ENCODE data around the gene FYB1. TPM values are rescaled to one million over a fixed set of nuclear protein-coding genes. Genes with fewer than 3 reads are reported as not detected.

The FYB1 gene
- total RNA-seq, 2 donors from 2014 or later = not detected

DNA sequence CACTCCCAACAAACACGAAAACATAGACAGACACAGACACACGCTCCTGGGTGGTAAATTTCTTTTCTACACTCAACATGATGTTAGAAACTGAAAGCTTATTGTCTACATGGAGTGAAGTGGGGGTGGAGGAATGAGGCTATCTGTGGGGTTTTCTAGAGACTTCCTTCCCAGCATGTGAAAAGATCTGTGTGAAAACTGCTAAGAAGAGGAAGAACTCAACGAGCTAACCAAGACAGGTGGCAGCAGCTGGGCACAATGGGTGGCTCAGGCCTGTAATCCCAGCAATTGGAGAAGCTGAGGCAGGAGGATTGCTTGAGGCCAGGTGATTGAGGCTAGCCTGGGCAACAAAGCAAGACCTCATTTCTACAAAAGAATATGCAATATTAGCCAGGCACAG is 7.6 kb downstream of the FYB1 start:
- Mint-ChIP-seq H3K4me1 (peaks cover 2% of the 10 kb centered on the region), H3K27ac (no peak overlapping the region), H3K36me3 (ENCODE audit: low read depth) (no peaks in the 10 kb centered on the region), H3K9me3 (peaks cover 2% of the 10 kb centered on the region), H3K4me3 (no peak overlapping the region), H3K27me3 (ENCODE audit: insufficient read depth) (no peaks in the 10 kb centered on the region)
- H3K27ac ChIP-seq (ENCODE audit: low read depth, low read length) = no peak overlapping the region
- 86 to 94% methylated on average over 1 to 3 of the region's 3 CpGs for WGBS, 2 experiments (ENCODE audit: insufficient coverage in 1 of 2, insufficient read length in 1 of 2)
- H3K9me3 ChIP-seq (ENCODE audit: control insufficient read depth, low read length) = no peaks in the 10 kb centered on the region
- H3K4me1 ChIP-seq (ENCODE audit: control insufficient read depth, insufficient read depth, low read length) = no peaks in the 10 kb centered on the region
- no peaks in the 10 kb centered on the region for H3K36me3 ChIP-seq (ENCODE audit: control insufficient read depth, insufficient read depth, low read length)
- H3K27me3 ChIP-seq (ENCODE audit: control insufficient read depth, insufficient read depth, low read length, poor library complexity, severe bottlenecking) = no peaks in the 10 kb centered on the region
- H3K4me3 ChIP-seq (ENCODE audit: low read length) = no peak overlapping the region
- DNase-seq = no peak
- H3K9ac ChIP-seq (ENCODE audit: extremely low read depth, low read length, poor library complexity, severe bottlenecking) = no peak overlapping the region
- TF ChIP-seq, protein P1, sequence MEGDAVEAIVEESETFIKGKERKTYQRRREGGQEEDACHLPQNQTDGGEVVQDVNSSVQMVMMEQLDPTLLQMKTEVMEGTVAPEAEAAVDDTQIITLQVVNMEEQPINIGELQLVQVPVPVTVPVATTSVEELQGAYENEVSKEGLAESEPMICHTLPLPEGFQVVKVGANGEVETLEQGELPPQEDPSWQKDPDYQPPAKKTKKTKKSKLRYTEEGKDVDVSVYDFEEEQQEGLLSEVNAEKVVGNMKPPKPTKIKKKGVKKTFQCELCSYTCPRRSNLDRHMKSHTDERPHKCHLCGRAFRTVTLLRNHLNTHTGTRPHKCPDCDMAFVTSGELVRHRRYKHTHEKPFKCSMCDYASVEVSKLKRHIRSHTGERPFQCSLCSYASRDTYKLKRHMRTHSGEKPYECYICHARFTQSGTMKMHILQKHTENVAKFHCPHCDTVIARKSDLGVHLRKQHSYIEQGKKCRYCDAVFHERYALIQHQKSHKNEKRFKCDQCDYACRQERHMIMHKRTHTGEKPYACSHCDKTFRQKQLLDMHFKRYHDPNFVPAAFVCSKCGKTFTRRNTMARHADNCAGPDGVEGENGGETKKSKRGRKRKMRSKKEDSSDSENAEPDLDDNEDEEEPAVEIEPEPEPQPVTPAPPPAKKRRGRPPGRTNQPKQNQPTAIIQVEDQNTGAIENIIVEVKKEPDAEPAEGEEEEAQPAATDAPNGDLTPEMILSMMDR (conservative IDR thresholded peaks at IDR 0.05) = no peak

DNA sequence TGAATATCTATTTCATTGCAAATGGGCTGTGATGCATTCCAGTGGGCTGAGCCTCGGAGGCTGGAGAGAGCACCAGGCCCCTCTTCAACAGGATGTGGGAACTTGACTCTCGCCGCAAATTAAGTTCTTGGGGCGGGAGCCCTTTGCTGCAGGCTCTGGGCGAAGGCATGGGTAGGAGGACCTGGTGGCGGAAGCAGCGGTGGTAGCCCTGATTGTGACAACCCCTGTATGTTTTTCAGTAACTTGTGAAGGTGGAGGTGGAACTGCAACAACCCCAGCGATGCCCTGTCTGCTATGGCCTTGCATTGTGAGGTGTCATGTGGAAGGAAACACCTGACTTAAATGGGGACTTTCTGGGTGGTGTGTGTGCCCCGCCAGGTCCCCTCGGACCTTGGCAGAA is 9.4 kb downstream of the FYB1 start:
- WGBS, 2 experiments (ENCODE audit: insufficient coverage in 1 of 2, insufficient read length in 1 of 2) = 91 to 92% methylated on average over 7 to 10 of the region's 10 CpGs
- Mint-ChIP-seq H3K27me3 (ENCODE audit: insufficient read depth) (no peaks in the 10 kb centered on the region), H3K4me3 (no peak overlapping the region), H3K27ac (no peak overlapping the region), H3K9me3 (peaks cover 2% of the 10 kb centered on the region), H3K36me3 (ENCODE audit: low read depth) (no peaks in the 10 kb centered on the region), H3K4me1 (no peaks in the 10 kb centered on the region)
- no peaks in the 10 kb centered on the region for H3K36me3 ChIP-seq (ENCODE audit: control insufficient read depth, insufficient read depth, low read length)
- H3K4me3 ChIP-seq (ENCODE audit: low read length) = no peak overlapping the region
- peak; percentile 63 for DNase-seq
- H3K9ac ChIP-seq (ENCODE audit: extremely low read depth, low read length, poor library complexity, severe bottlenecking) = no peak overlapping the region
- no peaks in the 10 kb centered on the region for H3K27me3 ChIP-seq (ENCODE audit: control insufficient read depth, insufficient read depth, low read length, poor library complexity, severe bottlenecking)
- H3K4me1 ChIP-seq (ENCODE audit: control insufficient read depth, insufficient read depth, low read length) = no peaks in the 10 kb centered on the region
- TF ChIP-seq, protein P1 (conservative IDR thresholded peaks at IDR 0.05) = no peak
- H3K27ac ChIP-seq (ENCODE audit: low read depth, low read length) = no peak overlapping the region
- no peaks in the 10 kb centered on the region for H3K9me3 ChIP-seq (ENCODE audit: control insufficient read depth, low read length)

DNA sequence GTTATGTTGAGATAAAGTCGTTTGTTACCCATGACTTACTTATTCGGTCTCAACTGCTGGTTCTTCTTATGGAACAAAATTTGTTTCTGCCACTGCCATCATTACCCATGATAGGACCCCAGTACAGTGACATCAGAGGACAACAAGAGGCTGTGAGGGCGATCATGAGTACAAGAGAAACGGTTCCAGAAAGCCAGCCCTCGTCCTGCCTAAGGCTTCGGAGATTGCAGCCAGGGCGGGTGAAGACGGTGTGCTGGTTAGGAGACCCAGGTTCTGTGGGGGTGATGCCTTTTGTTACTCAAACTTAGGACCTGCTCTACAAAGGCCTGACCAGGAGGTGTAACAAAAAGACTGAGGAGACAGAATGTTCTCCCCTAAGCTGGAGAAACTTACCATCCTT is 10.9 kb downstream of the FYB1 start:
- TF ChIP-seq, protein P1 (conservative IDR thresholded peaks at IDR 0.05) = no peak
- H3K27me3 Mint-ChIP-seq (ENCODE audit: insufficient read depth) = no peaks in the 10 kb centered on the region
- Histone ChIP-seq H3K27me3 (ENCODE audit: control insufficient read depth, insufficient read depth, low read length, poor library complexity, severe bottlenecking) (no peaks in the 10 kb centered on the region), H3K4me1 (ENCODE audit: control insufficient read depth, insufficient read depth, low read length) (no peaks in the 10 kb centered on the region), H3K4me3 (ENCODE audit: low read length) (no peak overlapping the region), H3K9ac (ENCODE audit: extremely low read depth, low read length, poor library complexity, severe bottlenecking) (no peak overlapping the region), H3K27ac (ENCODE audit: low read depth, low read length) (no peak overlapping the region), H3K9me3 (ENCODE audit: control insufficient read depth, low read length) (no peaks in the 10 kb centered on the region), H3K36me3 (ENCODE audit: control insufficient read depth, insufficient read depth, low read length) (no peaks in the 10 kb centered on the region)
- H3K9me3 Mint-ChIP-seq = peaks cover 2% of the 10 kb centered on the region
- WGBS, 2 experiments (ENCODE audit: insufficient coverage in 1 of 2, insufficient read length in 1 of 2) = 91 to 92% methylated on average over 4 to 8 of the region's 8 CpGs
- H3K27ac Mint-ChIP-seq = no peak overlapping the region
- no peak overlapping the region for H3K4me3 Mint-ChIP-seq
- H3K4me1 Mint-ChIP-seq = no peaks in the 10 kb centered on the region
- no peak for DNase-seq
- H3K36me3 Mint-ChIP-seq (ENCODE audit: low read depth) = no peaks in the 10 kb centered on the region
